Gastroesophageal sphincter (tissue), 3 donors: Measurements from ENCODE around the gene AUTS2.

Experiments
- CTCF ChIP-seq, 4 experiments: fragments of 200-600 bp in 2 of 4; fragments of 450-650 bp in 2 of 4; sonication (generic) in 1 of 4; IDR thresholded peaks; one replicate each; pipeline ENCODE4 v1.5.1; 2017 to 2019; ENCODE audit warnings: antibody characterized with exemption in 4 of 4, mild to moderate bottlenecking in 2 of 4, moderate library complexity in 2 of 4
- POLR2A ChIP-seq, 2 donors: fragments of 450-650 bp; IDR thresholded peaks; one replicate each; pipeline ENCODE4 v1.6.1; 2017; ENCODE audit warnings: antibody characterized with exemption in 2 of 2, mild to moderate bottlenecking in 2 of 2, moderate library complexity in 1 of 2
- POLR2AphosphoS5 ChIP-seq: sonication (generic); formaldehyde crosslinking; IDR thresholded peaks from one replicate; pipeline ENCODE4 v1.6.1; 2017; ENCODE audit warnings: antibody characterized with exemption

- TF ChIP-seq POLR2A (IDR thresholded peaks at IDR 0.05) (no peak), CTCF (IDR thresholded peaks at IDR 0.05) (no peak), POLR2AphosphoS5 (no peak)
Observed at GRCh38 chr7:70219061-70219460, 620.8 kb downstream of the AUTS2 start.
